GM12801 (cell line): Measurements from ENCODE around the gene ZBTB20.

Experiments used
- TF ChIP-seq, protein P1 (sequence below): IDR thresholded peaks from one replicate; pipeline ENCODE4 v1.5.1; 2011; ENCODE audit warnings: control low read depth; ENCODE audit not compliant: insufficient read length; ENCODE audit errors: extremely low read depth

The ZBTB20 gene

DNA sequence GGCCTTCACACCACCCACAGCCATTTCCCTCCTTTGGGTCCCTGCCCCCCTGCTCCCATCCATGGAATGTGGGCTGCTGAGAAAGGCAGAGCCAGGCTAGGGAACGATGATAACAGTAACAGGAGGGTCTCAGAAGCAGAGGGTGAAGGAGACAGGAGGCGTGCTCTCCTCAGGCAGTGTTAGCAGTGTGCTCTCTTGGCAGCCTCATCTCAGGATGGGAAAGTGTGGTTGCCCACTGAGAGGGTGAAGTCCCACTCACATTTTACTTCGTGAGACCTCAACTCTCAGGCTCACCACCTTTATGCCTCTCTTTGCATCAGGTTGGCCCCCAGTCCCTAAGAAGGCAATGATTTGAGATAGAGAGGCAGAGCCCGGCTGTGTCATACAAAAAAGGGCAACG is 828.8 kb downstream of the ZBTB20 start:
- TF ChIP-seq, protein P1, sequence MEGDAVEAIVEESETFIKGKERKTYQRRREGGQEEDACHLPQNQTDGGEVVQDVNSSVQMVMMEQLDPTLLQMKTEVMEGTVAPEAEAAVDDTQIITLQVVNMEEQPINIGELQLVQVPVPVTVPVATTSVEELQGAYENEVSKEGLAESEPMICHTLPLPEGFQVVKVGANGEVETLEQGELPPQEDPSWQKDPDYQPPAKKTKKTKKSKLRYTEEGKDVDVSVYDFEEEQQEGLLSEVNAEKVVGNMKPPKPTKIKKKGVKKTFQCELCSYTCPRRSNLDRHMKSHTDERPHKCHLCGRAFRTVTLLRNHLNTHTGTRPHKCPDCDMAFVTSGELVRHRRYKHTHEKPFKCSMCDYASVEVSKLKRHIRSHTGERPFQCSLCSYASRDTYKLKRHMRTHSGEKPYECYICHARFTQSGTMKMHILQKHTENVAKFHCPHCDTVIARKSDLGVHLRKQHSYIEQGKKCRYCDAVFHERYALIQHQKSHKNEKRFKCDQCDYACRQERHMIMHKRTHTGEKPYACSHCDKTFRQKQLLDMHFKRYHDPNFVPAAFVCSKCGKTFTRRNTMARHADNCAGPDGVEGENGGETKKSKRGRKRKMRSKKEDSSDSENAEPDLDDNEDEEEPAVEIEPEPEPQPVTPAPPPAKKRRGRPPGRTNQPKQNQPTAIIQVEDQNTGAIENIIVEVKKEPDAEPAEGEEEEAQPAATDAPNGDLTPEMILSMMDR = no peak

DNA sequence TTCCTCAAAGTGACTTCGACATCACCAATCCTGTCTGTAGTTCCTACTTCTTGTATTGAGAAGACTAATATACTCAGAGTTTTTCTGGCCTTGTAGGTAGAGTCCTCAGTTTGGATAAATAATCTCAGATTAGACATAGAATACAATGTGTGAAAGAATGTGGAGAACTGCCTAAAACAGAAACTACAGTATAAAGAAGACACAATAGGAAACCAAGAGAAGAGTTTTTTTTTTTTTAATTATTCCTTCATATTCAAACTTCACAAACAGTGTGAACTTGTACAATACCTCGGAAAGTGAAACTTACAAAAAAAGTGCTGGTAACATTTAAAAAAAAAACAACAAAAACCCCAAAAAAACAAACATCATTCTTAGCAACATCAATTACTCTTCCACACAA is 832.8 kb downstream of the ZBTB20 start:
- TF ChIP-seq, protein P1 = no peak

DNA sequence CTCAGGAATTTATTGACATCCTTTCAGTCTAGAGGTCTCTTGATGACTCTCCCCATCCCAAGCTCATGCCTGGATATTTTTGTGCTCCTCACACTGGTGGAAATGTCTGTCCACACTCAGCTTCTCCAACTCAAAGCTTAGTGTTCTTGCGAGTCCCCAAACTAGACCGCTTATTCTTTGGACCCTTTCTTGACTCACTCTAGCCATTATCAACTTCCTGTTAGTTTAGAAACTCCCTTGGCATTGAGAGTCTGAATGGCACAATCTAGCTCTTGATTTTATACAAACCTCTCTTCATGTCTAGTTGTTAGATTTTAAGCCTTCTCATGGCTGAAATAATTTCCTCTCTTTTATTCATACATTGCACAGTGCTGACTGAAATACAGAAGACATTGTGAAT is 833.7 kb downstream of the ZBTB20 start:
- TF ChIP-seq, protein P1 = no peak

DNA sequence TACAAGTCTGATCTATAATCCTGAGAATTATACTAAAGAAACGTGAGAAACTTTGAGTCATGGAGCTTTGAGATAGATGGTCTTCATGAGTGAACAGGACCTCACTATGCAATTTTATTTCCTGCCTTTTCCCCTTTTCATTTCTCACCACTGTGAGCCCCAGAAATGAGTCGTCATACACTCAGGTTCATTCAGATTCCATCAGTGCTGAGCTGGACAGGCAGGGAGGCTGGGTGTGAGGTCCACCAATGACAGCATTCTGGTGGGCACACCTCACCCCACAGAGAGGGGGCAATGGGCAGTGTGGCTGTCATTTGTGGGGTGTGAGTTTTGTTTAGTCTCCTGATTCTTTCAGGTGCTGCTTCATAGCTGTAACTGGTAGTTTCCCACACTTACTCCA is 836.4 kb downstream of the ZBTB20 start:
- TF ChIP-seq, protein P1 = no peak

DNA sequence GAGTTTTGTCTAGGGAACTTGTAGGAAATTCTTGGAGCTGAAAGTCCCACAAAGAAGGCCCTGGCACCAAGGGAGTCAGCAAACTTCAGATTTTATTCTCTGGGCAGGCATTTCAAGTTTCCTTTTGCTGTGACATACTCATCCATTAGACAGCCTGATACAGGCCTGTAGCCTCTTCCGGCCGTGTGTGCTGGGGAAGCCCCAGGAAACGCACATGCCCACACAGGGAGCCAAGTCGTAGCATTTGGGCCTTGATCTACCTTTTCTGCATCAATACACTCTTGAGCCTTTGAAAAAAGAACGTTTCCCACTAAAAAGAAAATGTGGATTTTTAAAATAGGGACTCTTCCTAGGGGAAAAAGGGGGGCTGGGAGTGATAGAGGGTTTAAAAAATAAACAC is 838.3 kb downstream of the ZBTB20 start:
- TF ChIP-seq, protein P1 = no peak

DNA sequence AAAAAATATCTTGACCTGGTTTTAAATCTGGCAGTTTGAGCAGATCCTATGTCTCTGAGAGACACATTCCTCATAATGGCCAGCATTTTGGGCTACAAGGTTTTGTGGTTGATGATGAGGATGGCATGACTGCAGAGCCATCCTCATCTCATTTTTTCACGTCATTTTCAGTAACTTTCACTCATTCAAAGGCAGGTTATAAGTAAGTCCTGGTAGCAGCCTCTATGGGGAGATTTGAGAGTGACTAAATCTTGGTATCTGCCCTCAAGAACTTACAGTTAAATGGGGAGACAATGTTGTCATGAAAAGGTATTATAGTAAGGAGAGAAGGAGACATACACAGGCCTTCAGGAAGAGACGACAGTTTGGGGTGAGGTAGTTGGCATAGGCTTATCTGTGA is 838.7 kb downstream of the ZBTB20 start:
- TF ChIP-seq, protein P1 = no peak

DNA sequence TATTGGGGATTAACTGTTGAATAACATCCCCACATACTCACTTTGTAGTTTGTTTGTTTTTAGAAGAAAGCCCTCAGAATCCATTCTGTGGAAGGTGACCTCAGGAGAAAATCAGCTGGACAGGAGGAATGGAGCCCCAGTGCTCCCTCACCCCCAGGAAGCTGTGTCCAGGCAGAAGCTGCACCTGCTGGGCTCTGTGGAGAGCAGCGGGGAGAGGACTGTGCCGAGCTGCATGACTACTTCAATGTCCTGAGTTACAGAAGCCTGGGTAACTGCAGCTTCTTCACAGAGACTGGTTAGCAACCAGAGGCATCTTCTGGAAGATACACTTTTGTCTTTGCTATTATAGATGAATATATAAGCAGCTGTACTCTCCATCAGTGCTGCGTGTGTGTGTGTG is 839.3 kb downstream of the ZBTB20 start:
- TF ChIP-seq, protein P1 = no peak

DNA sequence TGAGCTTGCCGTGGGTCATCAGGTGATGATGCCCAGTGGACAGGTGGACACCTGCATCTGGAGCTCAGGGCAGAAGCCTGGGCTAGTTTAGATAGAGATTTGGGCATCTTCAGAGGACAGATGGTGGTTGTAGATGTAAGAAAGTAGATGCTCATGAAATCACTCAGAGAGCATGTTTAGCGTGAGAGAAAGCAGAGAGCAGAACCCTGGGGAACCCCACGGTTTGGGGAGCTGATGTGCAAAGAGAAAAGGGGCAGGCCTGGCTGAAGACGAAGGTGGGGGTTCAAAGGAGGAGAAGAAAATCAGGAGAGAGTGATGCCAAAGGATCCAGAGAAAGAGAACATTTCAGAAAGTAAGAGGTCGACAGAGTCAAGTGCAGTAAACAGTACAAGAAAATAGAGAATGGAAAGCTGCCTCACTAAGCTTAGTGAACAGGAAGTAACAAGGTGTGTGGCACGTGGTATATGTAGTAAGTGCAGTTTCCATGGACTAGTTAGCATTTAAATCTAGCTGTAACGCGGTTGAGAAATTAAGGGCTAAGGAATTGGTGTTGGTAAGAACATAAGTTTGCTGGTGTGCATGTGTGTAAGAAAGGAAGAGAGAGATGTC is 839.8 kb downstream of the ZBTB20 start:
- TF ChIP-seq, protein P1 = no peak
